Astrocyte of the spinal cord (primary cell): Measurements from ENCODE around the gene CNNM2.

Experiments
- DNase-seq: peaks from one replicate; pipeline ENCODE4 v3.0.0; 2011; ENCODE audit warnings: low read depth, low spot score
- H3K4me3 ChIP-seq: 2 replicates; pipeline ENCODE4 v1.5.1; 2011; ENCODE audit warnings: low read depth, mild to moderate bottlenecking, low read length, moderate library complexity
- in situ Hi-C: cut with HindIII; loops from 2 replicates; pipeline ENCODE4 v1.10.0; 2017; ENCODE audit warnings: low sequenced_read_pairs
- TF ChIP-seq, protein P1 (sequence below): IDR thresholded peaks from 2 replicates; pipeline ENCODE4 v1.5.1; 2012; ENCODE audit warnings: low read depth, mild to moderate bottlenecking, low read length, inconsistent platforms

CNNM2 gene

DNA sequence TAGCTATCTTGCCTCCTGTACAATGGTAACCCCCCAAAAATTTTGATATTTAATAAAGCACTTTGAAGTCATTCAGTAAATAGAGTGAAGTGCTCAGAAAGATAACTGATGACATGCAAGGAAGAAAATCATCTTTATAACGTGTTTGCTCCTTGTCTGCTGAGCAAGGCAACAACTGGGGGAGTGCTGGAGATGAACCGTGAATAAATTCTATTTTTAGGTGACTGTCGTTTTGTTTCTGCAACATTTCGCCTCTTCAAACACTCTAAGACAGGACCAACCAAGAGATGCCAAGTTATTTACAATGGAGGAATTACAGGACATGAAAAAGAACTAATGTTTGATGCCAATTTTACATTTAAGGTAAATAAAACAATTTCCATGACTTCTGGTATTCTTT lies 39.5 kb upstream of the CNNM2 start:
- TF ChIP-seq, protein P1, sequence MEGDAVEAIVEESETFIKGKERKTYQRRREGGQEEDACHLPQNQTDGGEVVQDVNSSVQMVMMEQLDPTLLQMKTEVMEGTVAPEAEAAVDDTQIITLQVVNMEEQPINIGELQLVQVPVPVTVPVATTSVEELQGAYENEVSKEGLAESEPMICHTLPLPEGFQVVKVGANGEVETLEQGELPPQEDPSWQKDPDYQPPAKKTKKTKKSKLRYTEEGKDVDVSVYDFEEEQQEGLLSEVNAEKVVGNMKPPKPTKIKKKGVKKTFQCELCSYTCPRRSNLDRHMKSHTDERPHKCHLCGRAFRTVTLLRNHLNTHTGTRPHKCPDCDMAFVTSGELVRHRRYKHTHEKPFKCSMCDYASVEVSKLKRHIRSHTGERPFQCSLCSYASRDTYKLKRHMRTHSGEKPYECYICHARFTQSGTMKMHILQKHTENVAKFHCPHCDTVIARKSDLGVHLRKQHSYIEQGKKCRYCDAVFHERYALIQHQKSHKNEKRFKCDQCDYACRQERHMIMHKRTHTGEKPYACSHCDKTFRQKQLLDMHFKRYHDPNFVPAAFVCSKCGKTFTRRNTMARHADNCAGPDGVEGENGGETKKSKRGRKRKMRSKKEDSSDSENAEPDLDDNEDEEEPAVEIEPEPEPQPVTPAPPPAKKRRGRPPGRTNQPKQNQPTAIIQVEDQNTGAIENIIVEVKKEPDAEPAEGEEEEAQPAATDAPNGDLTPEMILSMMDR, result no peak
- H3K4me3 ChIP-seq, result no peak overlapping the region
- in situ Hi-C loops, result no loop called here
- no peak for DNase-seq

DNA sequence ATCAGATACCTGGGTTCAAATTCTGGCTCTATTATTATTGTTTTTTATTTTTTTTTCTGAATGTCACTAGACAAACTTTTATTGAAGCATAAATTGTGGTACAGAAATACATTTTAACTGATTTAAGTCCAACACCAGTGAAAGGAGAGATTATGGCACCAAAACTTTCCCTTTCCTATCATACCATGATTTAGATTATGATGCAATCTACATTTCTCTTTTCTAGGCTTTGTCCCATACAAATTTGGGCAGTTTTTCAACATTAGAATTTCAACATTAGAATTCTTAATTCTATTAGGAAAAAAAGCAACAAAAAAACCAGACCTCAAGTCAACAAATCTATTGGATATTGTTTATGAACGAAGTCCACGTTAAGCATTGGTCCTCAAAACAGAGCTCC lies 37.8 kb upstream of the CNNM2 start:
- H3K4me3 ChIP-seq, result no peak overlapping the region
- TF ChIP-seq, protein P1, result no peak
- no peak for DNase-seq
- in situ Hi-C loops, result no loop called here

DNA sequence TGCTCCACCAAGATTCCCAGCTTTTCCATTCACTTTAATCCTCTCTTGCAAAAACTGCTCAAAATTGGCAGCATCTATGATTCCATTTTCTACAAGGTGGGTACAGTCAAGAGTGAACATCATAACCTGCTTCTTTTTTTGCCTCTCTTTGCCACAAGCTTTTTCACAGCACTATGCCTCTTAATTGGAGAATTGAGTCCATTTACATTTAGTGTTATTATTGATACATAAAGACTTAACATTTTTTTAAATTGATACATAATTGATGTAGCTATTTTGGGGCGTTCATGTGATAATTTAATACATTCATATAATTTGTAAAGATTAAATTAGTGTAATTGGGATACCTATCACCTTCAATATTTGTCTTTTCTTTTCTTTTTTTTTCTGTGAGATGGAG lies 30.0 kb upstream of the CNNM2 start:
- no peak for DNase-seq

DNA sequence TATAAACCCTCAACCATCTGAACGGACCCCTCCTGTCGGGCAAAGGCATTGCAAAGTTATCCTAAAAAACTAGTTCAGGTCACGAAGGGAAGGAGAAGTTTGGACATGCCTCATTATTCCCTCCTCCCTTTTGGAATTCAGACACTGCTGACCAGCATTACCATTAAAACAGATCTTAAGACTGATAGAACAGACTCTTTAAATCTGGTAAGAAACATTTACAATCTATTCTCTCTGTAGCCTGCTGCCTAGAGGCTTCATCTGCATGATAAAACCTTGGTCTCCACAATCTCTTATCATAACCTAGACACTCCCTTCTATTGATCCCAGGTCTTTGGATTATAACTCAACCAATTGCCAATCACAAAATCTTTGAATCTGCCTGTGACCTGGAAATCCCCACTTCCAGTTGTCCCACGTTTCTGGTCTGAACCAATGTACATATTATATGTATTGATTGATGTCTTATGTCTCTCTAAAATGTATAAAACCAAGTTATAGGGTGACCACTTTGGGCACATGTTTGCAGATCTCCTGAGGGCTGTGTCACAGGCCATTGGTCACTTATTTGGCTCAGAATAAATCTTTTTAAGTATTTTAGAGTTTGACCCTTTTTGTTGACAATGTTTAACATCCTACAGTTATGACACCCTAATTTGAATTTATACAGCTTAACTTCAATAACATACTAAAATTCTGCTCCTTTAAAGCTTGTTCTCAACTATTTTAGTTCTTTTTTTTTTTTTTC lies 23.5 kb upstream of the CNNM2 start:
- no peak overlapping the region for H3K4me3 ChIP-seq
- DNase-seq, result no peak
- TF ChIP-seq, protein P1, result no peak
- in situ Hi-C loops, result no loop called here

More for the DNA sequence above, 30.0 kb upstream of the CNNM2 start:
- no peak overlapping the region for H3K4me3 ChIP-seq
- TF ChIP-seq, protein P1, result no peak
- in situ Hi-C loops, result no loop called here

GRCh38 chr10:102900006-102900405 lies 18.1 kb upstream of the CNNM2 start:
- in situ Hi-C loops, result no loop called here
- no peak overlapping the region for H3K4me3 ChIP-seq
- no peak for DNase-seq
- TF ChIP-seq, protein P1, result no peak

GRCh38 chr10:102904346-102904745 lies 13.7 kb upstream of the CNNM2 start:
- no peak overlapping the region for H3K4me3 ChIP-seq
- TF ChIP-seq, protein P1, result no peak
- no peak for DNase-seq
- in situ Hi-C loops, result no loop called here
